Small intestine (tissue), 16 donors: ENCODE data around the gene SPOCD1. TPM values are rescaled to one million over a fixed set of nuclear protein-coding genes. Genes with fewer than 3 reads are reported as not detected.

Experiments used
- DNase-seq, 2 donors: peaks; one replicate each; pipeline versions ENCODE4 v3.0.0 to v3.0.0-alpha.2; 2013
- FAIRE-seq: peaks from 2 replicates; lab custom pipeline; 2012; peaks lifted over from hg19 to GRCh38; lab: Jason Lieb, UNC
- H3K27ac ChIP-seq, 3 donors: one replicate each; pipeline ENCODE4 v1.5.1; 2013; ENCODE audit warnings: low read length in 2 of 3, mild to moderate bottlenecking in 2 of 3, control low read depth in 1 of 3, inconsistent platforms in 1 of 3, low read depth in 1 of 3, moderate library complexity in 1 of 3
- H3K27me3 ChIP-seq, 3 donors: one replicate each; pipeline ENCODE4 v1.6.1; 2013; ENCODE audit warnings: low read length in 3 of 3, inconsistent platforms in 1 of 3; ENCODE audit not compliant: control insufficient read depth in 3 of 3, insufficient read depth in 3 of 3
- H3K36me3 ChIP-seq, 3 donors: one replicate each; pipeline ENCODE4 v1.6.1; 2013; ENCODE audit warnings: low read length in 3 of 3, inconsistent platforms in 1 of 3, low read depth in 1 of 3, mild to moderate bottlenecking in 1 of 3, moderate library complexity in 1 of 3; ENCODE audit not compliant: control insufficient read depth in 3 of 3, insufficient read depth in 2 of 3
- H3K4me1 ChIP-seq, 3 donors: one replicate each; pipeline ENCODE4 v1.6.1; 2013; ENCODE audit warnings: low read length in 2 of 3, inconsistent platforms in 1 of 3, low read depth in 1 of 3, mild to moderate bottlenecking in 1 of 3, moderate library complexity in 1 of 3; ENCODE audit not compliant: control insufficient read depth in 3 of 3, insufficient read depth in 2 of 3
- H3K4me3 ChIP-seq, 3 donors: one replicate each; pipeline ENCODE4 v1.5.1; 2013; ENCODE audit warnings: low read length in 3 of 3, control low read depth in 1 of 3, inconsistent platforms in 1 of 3, low read depth in 1 of 3, mild to moderate bottlenecking in 1 of 3, moderate library complexity in 1 of 3
- H3K9me3 ChIP-seq, 2 donors: one replicate each; pipeline ENCODE4 v1.6.1; 2013; ENCODE audit warnings: low read depth in 1 of 2, low read length in 1 of 2; ENCODE audit not compliant: control insufficient read depth in 2 of 2, insufficient read depth in 1 of 2
- WGBS, 3 donors: extraction: QIAGEN DNeasy Blood & Tissue Kit; methylation state at CpG; one replicate each; pipeline ENCODE4 v1.1.7; 2013; 5-methylcytosine and 5-hydroxymethylcytosine counted together
- long read RNA-seq, 10 donors: transcript quantifications; one replicate each; lab custom pipeline, GENCODE V29; 2026
- polyA plus RNA-seq, 4 donors: library from polyadenylated mRNA; stranded (reverse) in 3 of 4; unstranded in 1 of 4; fragments of 200-250 nt in 3 of 4; fragments of 120-200 nt in 1 of 4; gene quantifications; one replicate each; pipeline versions ENCODE4 v1.2.1 to v1.2.3, GENCODE V29; 2013
- donor health status: healthy with polysubstance abuse.
- donor health status: control.
- donor health status: control.
- donor health status: Bipolar disorder and iron deficiency.
- donor health status: healthy.

SPOCD1 gene
- polyA plus RNA-seq, result 1 to 10 TPM in 2 of 4 donors, under 1 TPM in 1, not detected in 1; 0.81 to 2.0 (median 1.1) TPM
- long read RNA-seq, donor 1, result 0 reads
- long read RNA-seq, donor 2, result 0 reads
- long read RNA-seq, donor 3, result 0 reads
- long read RNA-seq, donor 4, result 0 reads
- long read RNA-seq, donor 5, result 0 reads
- long read RNA-seq, donor 6, result 0 reads
- long read RNA-seq, donor 7, result 0 reads
- long read RNA-seq, donor 8, result 0 reads
- long read RNA-seq, donor 9, result 0 reads
- long read RNA-seq, donor 10, result 0 reads

GRCh38 chr1:31815752-31816500 lies at the start of gene SPOCD1:
Gene SPOCD1, minus strand, starts transcription at chr1:31816022. Its CDS starts 689 bp downstream, at chr1:31815333.
- peak within 1 kb of the TSS in 1 of 3 donors; percentile 4 for H3K4me3 ChIP-seq

GRCh38 chr1:31862071-31862470 lies 46.2 kb upstream of the SPOCD1 start:
- FAIRE-seq (no peak), DNase-seq (no peak)
- no peak overlapping the region for H3K27ac ChIP-seq
- H3K9me3 ChIP-seq, result peaks cover 0 to 2% of the 10 kb centered on the region in 2 donors
- no peak overlapping the region for H3K4me3 ChIP-seq
- 87 to 92% (median 89%) methylated on average over 4 of the region's 4 CpGs for WGBS, 3 donors
- H3K36me3 ChIP-seq, result no peaks in the 10 kb centered on the region
- H3K4me1 ChIP-seq, result no peaks in the 10 kb centered on the region
- H3K27me3 ChIP-seq, result no peaks in the 10 kb centered on the region

More at GRCh38 chr1:31815752-31816500, at the start of gene SPOCD1:
- 25 to 38% (median 36%) methylated on average over 23 of the region's 23 CpGs for WGBS, 3 donors
- FAIRE-seq (no peak), DNase-seq (peak; percentile 91 to 92)
- Histone ChIP-seq H3K4me1 (peaks cover 0 to 4% (median 0%) of the 10 kb centered on the region in 3 donors), H3K27ac (no peak within 1 kb of the TSS), H3K36me3 (no peaks in the 10 kb centered on the region), H3K27me3 (no peaks in the 10 kb centered on the region), H3K9me3 (no peaks in the 10 kb centered on the region)

GRCh38 chr1:31861346-31861745 lies 45.5 kb upstream of the SPOCD1 start:
- H3K4me3 ChIP-seq, result no peak overlapping the region
- H3K4me1 ChIP-seq, result peaks cover 0 to under 1% (median 0%) of the 10 kb centered on the region in 3 donors
- peaks cover 0 to 5% of the 10 kb centered on the region in 2 donors for H3K9me3 ChIP-seq
- 80 to 86% (median 81%) methylated on average over 5 of the region's 5 CpGs for WGBS, 3 donors
- H3K27me3 ChIP-seq, result no peaks in the 10 kb centered on the region
- H3K36me3 ChIP-seq, result no peaks in the 10 kb centered on the region
- FAIRE-seq (no peak), DNase-seq (no peak)
- no peak overlapping the region for H3K27ac ChIP-seq

- peaks cover 0 to 8% (median 0%) of the 10 kb centered on the region in 3 donors for H3K4me1 ChIP-seq
- no peak overlapping the region for H3K27ac ChIP-seq
- DNase-seq (no peak), FAIRE-seq (no peak)
- no peaks in the 10 kb centered on the region for H3K36me3 ChIP-seq
- peaks cover 0 to 5% of the 10 kb centered on the region in 2 donors for H3K9me3 ChIP-seq
- no peaks in the 10 kb centered on the region for H3K27me3 ChIP-seq
- no peak overlapping the region for H3K4me3 ChIP-seq
- WGBS, 3 donors, result 82 to 88% (median 88%) methylated on average over 7 of the region's 7 CpGs
Observed at GRCh38 chr1:31860581-31860980, 44.8 kb upstream of the SPOCD1 start.

- H3K27me3 ChIP-seq, result no peaks in the 10 kb centered on the region
- H3K9me3 ChIP-seq, result peaks cover 0 to 8% of the 10 kb centered on the region in 2 donors
- H3K4me1 ChIP-seq, result peaks cover 0 to 15% (median 0%) of the 10 kb centered on the region in 3 donors
- H3K36me3 ChIP-seq, result no peaks in the 10 kb centered on the region
- 65 to 96% (median 79%) methylated on average over 2 of the region's 2 CpGs for WGBS, 3 donors
- peak; percentile 54 to 58 for DNase-seq
- H3K4me3 ChIP-seq, result no peak overlapping the region
- H3K27ac ChIP-seq, result peak overlapping the region in 1 of 3 donors; percentile 3
- no peak for FAIRE-seq
Observed at GRCh38 chr1:31859719-31860118, 43.9 kb upstream of the SPOCD1 start.

- Histone ChIP-seq H3K4me1 (peaks cover 0 to 19% (median 0%) of the 10 kb centered on the region in 3 donors), H3K4me3 (no peak overlapping the region), H3K27ac (no peak overlapping the region), H3K9me3 (peaks cover 0 to 9% of the 10 kb centered on the region in 2 donors), H3K27me3 (no peaks in the 10 kb centered on the region), H3K36me3 (no peaks in the 10 kb centered on the region)
- no peak for FAIRE-seq
- DNase-seq, result no peak
- 96 to 100% (median 98%) methylated on average over 3 of the region's 3 CpGs for WGBS, 3 donors
Observed at GRCh38 chr1:31859044-31859443, 43.2 kb upstream of the SPOCD1 start.

- no peaks in the 10 kb centered on the region for H3K27me3 ChIP-seq
- 77 to 88% (median 81%) methylated on average over 6 of the region's 6 CpGs for WGBS, 3 donors
- H3K36me3 ChIP-seq, result no peaks in the 10 kb centered on the region
- H3K4me3 ChIP-seq, result no peak overlapping the region
- no peak overlapping the region for H3K27ac ChIP-seq
- FAIRE-seq (no peak), DNase-seq (no peak)
- peaks cover 0 to 19% (median 0%) of the 10 kb centered on the region in 3 donors for H3K4me1 ChIP-seq
- peaks cover 0 to 9% of the 10 kb centered on the region in 2 donors for H3K9me3 ChIP-seq
Observed at GRCh38 chr1:31857863-31858262, 42.0 kb upstream of the SPOCD1 start.

- Histone ChIP-seq H3K4me1 (peaks cover 0 to 19% (median 0%) of the 10 kb centered on the region in 3 donors), H3K4me3 (no peak overlapping the region), H3K36me3 (no peaks in the 10 kb centered on the region), H3K27ac (peak overlapping the region in 1 of 3 donors; percentile 92), H3K9me3 (peaks cover 0 to 9% of the 10 kb centered on the region in 2 donors), H3K27me3 (no peaks in the 10 kb centered on the region)
- WGBS, 3 donors, result 92 to 95% (median 93%) methylated on average over 6 of the region's 6 CpGs
- FAIRE-seq (no peak), DNase-seq (no peak)
Observed at GRCh38 chr1:31856140-31856539, 40.3 kb upstream of the SPOCD1 start.
